B cell (primary cell): Measurements from ENCODE around the gene GPR152. TPM values are rescaled to one million over a fixed set of nuclear protein-coding genes. Genes with fewer than 3 reads are reported as not detected.
A peak's percentile ranks its signal among the peaks of the same experiment; 100 is the strongest.

Experiments
- ATAC-seq: fragments of 200-7000 bp; cut with Tn5 transposase; one replicate; pipeline ENCODE4 v1.10.0; 2021; ENCODE audit warnings: low read depth, mild to moderate bottlenecking, moderate number of reproducible peaks, moderate library complexity
- CTCF ChIA-PET: fragments of 350-600 bp; sonication (Branson Sonifier 250); formaldehyde crosslinking; loops from one replicate; lab custom pipeline; 2021; ENCODE audit warnings: antibody characterized with exemption, inconsistent platforms; lab: Charles Lee
- POLR2A ChIA-PET: fragments of 350-600 bp; sonication (Branson Sonifier 250); formaldehyde crosslinking; loops from one replicate; lab custom pipeline; 2021; ENCODE audit warnings: antibody characterized with exemption; lab: Charles Lee
- DNase-seq: peaks from one replicate; pipeline ENCODE4 v3.0.0; 2013
- H2AFZ ChIP-seq: 2 replicates; pipeline ENCODE4 v1.6.1; 2012; ENCODE audit warnings: mild to moderate bottlenecking, low read depth, low read length; ENCODE audit not compliant: insufficient read depth, poor library complexity, severe bottlenecking
- H3K27ac ChIP-seq, 2 donors: 1 replicate in 1 of 2; 2 replicates in 1 of 2; pipeline ENCODE4 v1.5.1; 2012 to 2013; ENCODE audit warnings: low read length in 2 of 2, mild to moderate bottlenecking in 2 of 2, moderate library complexity in 1 of 2
- H3K27me3 ChIP-seq, 4 experiments: fragments of 200-600 bp in 1 of 4; sonication (generic) in 1 of 4; replicated peaks in 1 of 4; 1 replicate in 2 of 4; 2 replicates in 2 of 4; pipeline versions ENCODE4 v1.6.1 to v1.7.0; 2013 to 2016; ENCODE audit warnings: low read length in 3 of 4, mild to moderate bottlenecking in 2 of 4, mixed read lengths in 1 of 4, moderate library complexity in 1 of 4; ENCODE audit not compliant: insufficient read depth in 4 of 4, control insufficient read depth in 3 of 4; ENCODE audit errors: control extremely low read depth in 1 of 4
- H3K36me3 ChIP-seq, 2 experiments: replicated peaks in 1 of 2; 1 replicate in 1 of 2; 2 replicates in 1 of 2; pipeline versions ENCODE4 v1.6.1 to v1.7.1; 2013; ENCODE audit warnings: low read length in 1 of 2; ENCODE audit not compliant: insufficient read depth in 2 of 2, control insufficient read depth in 1 of 2; ENCODE audit errors: control extremely low read depth in 1 of 2, extremely low read depth in 1 of 2
- H3K4me1 ChIP-seq, 2 donors: fragments of 200-600 bp in 1 of 2; sonication (generic) in 1 of 2; 1 replicate in 1 of 2; 2 replicates in 1 of 2; pipeline versions ENCODE4 v1.5.1 to v1.6.1; 2013 to 2017; ENCODE audit warnings: low read length in 2 of 2; ENCODE audit not compliant: control insufficient read depth in 2 of 2, insufficient read depth in 2 of 2
- H3K4me2 ChIP-seq: replicated peaks from 2 replicates; pipeline ENCODE3; 2012; ENCODE audit warnings: mild to moderate bottlenecking, low read depth, low read length; ENCODE audit not compliant: poor library complexity, severe bottlenecking
- H3K4me3 ChIP-seq, 5 experiments: fragments of 200-600 bp in 1 of 5; sonication (generic) in 1 of 5; 1 replicate in 3 of 5; 2 replicates in 2 of 5; pipeline versions ENCODE4 v1.5.1 to v1.7.0; 2011 to 2016; ENCODE audit warnings: low read length in 4 of 5, mild to moderate bottlenecking in 4 of 5, low read depth in 2 of 5, control low read depth in 1 of 5, moderate library complexity in 1 of 5; ENCODE audit not compliant: insufficient read depth in 1 of 5; ENCODE audit errors: control extremely low read depth in 1 of 5, extremely low read depth in 1 of 5
- H3K79me2 ChIP-seq: fragments of 200-600 bp; sonication (generic); one replicate; pipeline ENCODE4 v1.6.0; 2016; ENCODE audit warnings: low read length; ENCODE audit not compliant: control insufficient read depth, insufficient read depth
- H3K9ac ChIP-seq: fragments of 200-600 bp; sonication (generic); 2 replicates; pipeline ENCODE4 v1.6.1; 2017; ENCODE audit warnings: mild to moderate bottlenecking, low read length, moderate library complexity
- H3K9me3 ChIP-seq, 3 donors: one replicate each; pipeline versions ENCODE4 v1.6.1 to v1.7.1; 2013; ENCODE audit warnings: low read length in 2 of 3; ENCODE audit not compliant: control insufficient read depth in 2 of 3, insufficient read depth in 1 of 3; ENCODE audit errors: control extremely low read depth in 1 of 3
- H4K20me1 ChIP-seq: 2 replicates; pipeline ENCODE4 v1.6.0; 2012; ENCODE audit warnings: mild to moderate bottlenecking, low read length; ENCODE audit not compliant: insufficient read depth, control insufficient read depth, poor library complexity, severe bottlenecking
- H3K27ac Mint-ChIP-seq: one replicate; pipeline ENCODE4 v1.8.0; 2021; ENCODE audit warnings: mixed read lengths
- H3K27me3 Mint-ChIP-seq: one replicate; pipeline ENCODE4 v1.8.0; 2021; ENCODE audit warnings: mixed read lengths
- H3K4me1 Mint-ChIP-seq: one replicate; pipeline ENCODE4 v1.8.0; 2021; ENCODE audit warnings: mixed read lengths
- H3K4me3 Mint-ChIP-seq: one replicate; pipeline ENCODE4 v1.8.0; 2021; ENCODE audit warnings: mixed read lengths
- H3K9me3 Mint-ChIP-seq: one replicate; pipeline ENCODE4 v1.8.0; 2022; ENCODE audit warnings: mixed read lengths; ENCODE audit not compliant: insufficient read depth
- EZH2 ChIP-seq: IDR thresholded peaks from 2 replicates; pipeline ENCODE4 v1.6.1; 2012; ENCODE audit warnings: borderline replicate concordance, low read depth, mild to moderate bottlenecking, moderate library complexity, low read length; ENCODE audit not compliant: insufficient read depth, poor library complexity, severe bottlenecking
- WGBS: methylation state at CpG from one replicate; pipeline ENCODE4 v1.1.5; 2013; ENCODE audit warnings: missing lambda C conversion rate; ENCODE audit not compliant: insufficient coverage; 5-methylcytosine and 5-hydroxymethylcytosine counted together
- intact Hi-C: fragments of 100-400 bp; cut with micrococcal nuclease; formaldehyde crosslinking; loops from one replicate; pipeline ENCODE4 v1.10.0; 2022
- polyA plus RNA-seq: library from polyadenylated mRNA; depleted of rRNA; stranded (reverse); fragments of >200 nt; gene quantifications from 2 replicates; pipeline ENCODE4 v1.2.3, GENCODE V29; 2012
- total RNA-seq, 2 donors: library from RNA; stranded (reverse); fragments of 120-200 nt in 1 of 2; gene quantifications; 1 replicate in 1 of 2; 2 replicates in 1 of 2; pipeline versions ENCODE4 v1.2.3 to v1.2.4, GENCODE V29; 2013 to 2022
- TF ChIP-seq, protein P1 (sequence below): fragments of 200-600 bp; IDR thresholded peaks from one replicate; pipeline ENCODE4 v1.8.0; 2022; ENCODE audit warnings: antibody characterized with exemption, mild to moderate bottlenecking

GPR152 gene
- total and polyA plus RNA-seq, 2 donors (not counting 1 experiment from before 2014, with no cell fraction given) = 0.24 TPM; not detected in 1

DNA sequence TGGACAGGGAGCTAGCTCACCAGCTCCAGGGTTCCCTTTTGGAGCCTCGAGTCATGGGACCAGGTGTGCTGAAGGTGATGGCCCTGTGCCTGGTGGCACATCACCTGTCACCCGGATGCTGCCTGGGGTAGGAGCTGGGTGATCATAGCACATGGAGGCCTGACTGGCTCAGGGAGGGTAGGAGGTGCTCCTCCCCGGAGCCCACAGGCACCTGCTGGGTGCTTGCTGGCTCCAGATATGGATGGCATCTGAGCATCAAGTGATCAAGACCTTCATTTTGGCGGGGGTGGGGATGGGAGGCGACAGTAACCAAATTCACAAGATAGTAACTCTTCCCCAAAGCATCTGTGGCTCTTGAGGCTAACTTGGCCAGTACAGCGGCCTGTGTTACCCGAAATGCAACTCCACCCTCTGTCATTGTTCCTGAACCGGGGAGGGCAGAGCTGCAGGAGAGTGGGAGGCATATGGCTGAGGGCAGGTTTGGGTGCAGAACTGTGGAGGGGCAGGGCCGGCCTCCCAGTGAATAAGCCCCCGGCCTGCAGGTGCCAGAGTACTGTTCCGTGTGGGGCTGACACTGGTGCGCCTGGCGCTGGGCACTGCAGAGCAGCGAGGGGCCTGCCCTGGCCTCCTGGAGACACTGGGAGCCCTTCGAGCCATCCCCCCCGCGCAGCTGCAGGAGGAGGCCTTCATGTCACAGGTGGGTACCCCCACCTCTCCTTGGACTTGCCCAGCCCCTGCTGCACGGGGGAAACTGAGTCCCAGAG, 43.9 kb downstream of the GPR152 start:
- H3K4me3 Mint-ChIP-seq = peak overlapping the region; percentile 79
- Histone ChIP-seq H2AFZ (no peak overlapping the region), H3K36me3 (peaks cover 0 to 49% of the 10 kb centered on the region in 2 experiments), H4K20me1 (peaks cover 47% of the 10 kb centered on the region), H3K4me3 (peak overlapping the region in 4 of 5 experiments; percentile 40 to 80 (median 56)), H3K27me3 (no peaks in the 10 kb centered on the region), H3K9me3 (peaks cover 0 to 2% (median 0%) of the 10 kb centered on the region in 3 donors), H3K9ac (peak overlapping the region; percentile 73), H3K27ac (peak overlapping the region; percentile 83 to 88), H3K4me1 (peaks cover 92 to 96% of the 10 kb centered on the region in 2 donors), H3K79me2 (peaks cover 66% of the 10 kb centered on the region), H3K4me2 (peak overlapping the region; percentile 89)
- intact Hi-C loops = loop anchor here (1.0 to 10.0 kb wide), 2 partner anchors 11 to 176 kb away; partner anchors contain the start of gene GSTP1
- DNase-seq (peak; percentile 53), ATAC-seq (no peak)
- CTCF ChIA-PET = interaction anchor here (0.6 to 3.4 kb wide), 5 partner anchors 10 to 708 kb away, joined by 3 to 18 read pairs (median 4); partner anchors contain the start of genes PTPRCAP and RAD9A
- TF ChIP-seq, protein P1, sequence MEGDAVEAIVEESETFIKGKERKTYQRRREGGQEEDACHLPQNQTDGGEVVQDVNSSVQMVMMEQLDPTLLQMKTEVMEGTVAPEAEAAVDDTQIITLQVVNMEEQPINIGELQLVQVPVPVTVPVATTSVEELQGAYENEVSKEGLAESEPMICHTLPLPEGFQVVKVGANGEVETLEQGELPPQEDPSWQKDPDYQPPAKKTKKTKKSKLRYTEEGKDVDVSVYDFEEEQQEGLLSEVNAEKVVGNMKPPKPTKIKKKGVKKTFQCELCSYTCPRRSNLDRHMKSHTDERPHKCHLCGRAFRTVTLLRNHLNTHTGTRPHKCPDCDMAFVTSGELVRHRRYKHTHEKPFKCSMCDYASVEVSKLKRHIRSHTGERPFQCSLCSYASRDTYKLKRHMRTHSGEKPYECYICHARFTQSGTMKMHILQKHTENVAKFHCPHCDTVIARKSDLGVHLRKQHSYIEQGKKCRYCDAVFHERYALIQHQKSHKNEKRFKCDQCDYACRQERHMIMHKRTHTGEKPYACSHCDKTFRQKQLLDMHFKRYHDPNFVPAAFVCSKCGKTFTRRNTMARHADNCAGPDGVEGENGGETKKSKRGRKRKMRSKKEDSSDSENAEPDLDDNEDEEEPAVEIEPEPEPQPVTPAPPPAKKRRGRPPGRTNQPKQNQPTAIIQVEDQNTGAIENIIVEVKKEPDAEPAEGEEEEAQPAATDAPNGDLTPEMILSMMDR = no peak
- no peak for TF ChIP-seq EZH2
- peak overlapping the region; percentile 100 for H3K27ac Mint-ChIP-seq
- H3K4me1 Mint-ChIP-seq = peaks cover 91% of the 10 kb centered on the region
- WGBS = 11% methylated on average over 16 of the region's 18 CpGs
- H3K27me3 Mint-ChIP-seq = no peaks in the 10 kb centered on the region
- POLR2A ChIA-PET = interaction anchor here (0.6 to 4.2 kb wide), 16 partner anchors 10 to 99 kb away, joined by 3 to 78 read pairs (median 4); partner anchors contain the start of genes CORO1B, PITPNM1, PTPRCAP and RAD9A
- no peaks in the 10 kb centered on the region for H3K9me3 Mint-ChIP-seq
